Measurements from ENCODE around the gene COPS6. TPM values are rescaled to one million over a fixed set of nuclear protein-coding genes. Genes with fewer than 3 reads are reported as not detected.
A peak's percentile ranks its signal among the peaks of the same experiment; 100 is the strongest.

The COPS6 gene
- polyA plus RNA-seq, 4 donors, result 76.7 to 92.0 (median 85.6) TPM

DNA sequence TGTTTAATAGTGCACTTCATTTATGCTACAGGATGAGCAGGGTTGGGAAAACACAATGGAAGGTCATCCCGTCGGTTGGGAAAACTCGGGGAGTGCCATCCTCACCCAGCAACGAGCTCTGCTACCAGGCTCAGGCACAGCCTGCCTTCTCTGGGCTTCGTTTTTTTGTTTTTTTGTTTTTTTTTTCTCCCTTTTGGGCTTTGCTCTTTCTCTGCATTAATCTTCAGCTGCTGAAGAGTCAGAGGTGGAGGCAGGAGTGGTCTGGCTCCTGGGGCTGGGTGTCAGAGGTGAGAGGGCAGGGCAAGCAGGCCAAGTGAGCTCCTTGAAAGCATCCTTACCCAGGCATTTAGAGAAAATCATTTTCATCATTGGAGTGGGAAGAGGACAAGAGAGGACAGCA, 18.8 kb upstream of the COPS6 start:
- Histone ChIP-seq H3K4me1 (ENCODE audit: control insufficient read depth in 3 of 3, insufficient read depth in 2 of 3, low read depth in 1 of 3, low read length in 2 of 3) (no peaks in the 10 kb centered on the region), H3K36me3 (ENCODE audit: control insufficient read depth in 3 of 3, insufficient read depth in 2 of 3, low read depth in 1 of 3, low read length in 3 of 3) (peaks cover 34 to 79% (median 49%) of the 10 kb centered on the region in 3 donors), H3K27ac (ENCODE audit: low read depth in 1 of 3, low read length in 2 of 3) (no peak overlapping the region), H3K9me3 (ENCODE audit: control insufficient read depth in 2 of 2, insufficient read depth in 1 of 2, low read depth in 1 of 2, low read length in 1 of 2) (peaks cover 2 to 57% of the 10 kb centered on the region in 2 donors), H3K27me3 (ENCODE audit: control insufficient read depth in 3 of 3, insufficient read depth in 3 of 3, low read length in 3 of 3) (peaks cover 0 to 2% (median 0%) of the 10 kb centered on the region in 3 donors), H3K4me3 (ENCODE audit: low read depth in 1 of 3, low read length in 3 of 3) (no peak overlapping the region)
- FAIRE-seq (no peak), DNase-seq (no peak)
- 95 to 97% (median 96%) methylated on average over 5 of the region's 5 CpGs for WGBS, 3 donors

DNA sequence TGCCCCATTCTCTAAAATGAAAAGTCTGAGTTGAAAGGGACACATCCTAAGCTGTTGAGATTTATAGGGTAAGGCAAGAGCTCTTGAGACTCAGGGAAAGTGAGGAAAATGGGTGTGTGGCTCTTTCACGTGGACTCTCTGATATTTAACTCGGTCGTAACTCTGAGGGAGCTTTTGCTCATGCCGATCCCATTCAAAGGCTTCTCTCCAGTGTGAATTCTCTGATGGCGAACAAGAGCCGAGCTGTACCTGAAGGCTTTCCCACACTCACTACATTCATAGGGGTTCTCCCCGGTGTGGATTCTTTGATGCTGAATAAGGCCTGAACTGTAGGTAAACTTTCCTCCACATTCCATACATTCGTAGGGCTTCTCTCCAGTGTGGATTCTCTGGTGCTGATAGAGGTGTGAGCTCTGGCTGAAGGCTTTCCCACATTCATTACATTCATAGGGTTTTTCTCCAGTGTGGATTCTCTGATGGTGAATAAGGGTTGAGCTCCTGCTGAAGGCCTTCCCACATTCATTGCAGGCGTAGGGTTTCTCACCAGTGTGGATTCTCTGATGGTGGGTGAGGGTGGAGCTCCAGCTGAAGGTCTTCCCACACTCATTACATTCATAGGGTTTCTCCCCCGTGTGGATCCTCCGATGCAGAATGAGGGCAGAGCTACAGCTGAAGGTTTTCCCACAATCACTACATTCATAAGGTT, 17.6 kb upstream of the COPS6 start:
- Histone ChIP-seq H3K27ac (ENCODE audit: low read depth in 1 of 3, low read length in 2 of 3) (no peak overlapping the region), H3K4me1 (ENCODE audit: control insufficient read depth in 3 of 3, insufficient read depth in 2 of 3, low read depth in 1 of 3, low read length in 2 of 3) (no peaks in the 10 kb centered on the region), H3K36me3 (ENCODE audit: control insufficient read depth in 3 of 3, insufficient read depth in 2 of 3, low read depth in 1 of 3, low read length in 3 of 3) (peaks cover 36 to 82% (median 56%) of the 10 kb centered on the region in 3 donors), H3K9me3 (ENCODE audit: control insufficient read depth in 2 of 2, insufficient read depth in 1 of 2, low read depth in 1 of 2, low read length in 1 of 2) (peaks cover 2 to 64% of the 10 kb centered on the region in 2 donors), H3K4me3 (ENCODE audit: low read depth in 1 of 3, low read length in 3 of 3) (no peak overlapping the region), H3K27me3 (ENCODE audit: control insufficient read depth in 3 of 3, insufficient read depth in 3 of 3, low read length in 3 of 3) (peaks cover 0 to 2% (median 0%) of the 10 kb centered on the region in 3 donors)
- 98 to 99% (median 98%) methylated on average over 11 of the region's 11 CpGs for WGBS, 3 donors
- DNase-seq (no peak), FAIRE-seq (no peak)

DNA sequence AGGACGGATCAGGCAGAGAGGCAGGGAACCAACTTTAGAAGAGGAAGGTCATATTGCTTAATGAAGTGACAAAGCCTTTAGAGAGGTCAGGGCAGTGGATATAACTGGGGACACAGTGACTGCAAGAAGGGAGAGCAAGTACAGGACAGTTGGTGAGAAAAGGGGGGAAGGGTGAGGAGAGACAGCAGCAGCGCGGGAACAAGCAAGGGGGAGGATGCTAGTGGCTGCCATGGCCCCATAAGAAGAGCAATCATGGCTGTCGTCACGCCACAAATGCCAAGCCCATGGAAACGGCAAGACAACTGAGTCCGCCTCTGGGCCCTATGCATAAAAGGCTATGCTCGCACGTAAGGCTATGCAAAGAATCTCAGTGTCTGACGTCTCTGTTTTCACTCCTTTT, 16.3 kb upstream of the COPS6 start:
- H3K27me3 ChIP-seq (ENCODE audit: control insufficient read depth in 3 of 3, insufficient read depth in 3 of 3, low read length in 3 of 3), result peaks cover 0 to 2% (median 0%) of the 10 kb centered on the region in 3 donors
- H3K27ac ChIP-seq (ENCODE audit: low read depth in 1 of 3, low read length in 2 of 3), result no peak overlapping the region
- FAIRE-seq (no peak), DNase-seq (no peak)
- 95 to 100% (median 99%) methylated on average over 10 of the region's 10 CpGs for WGBS, 3 donors
- H3K4me1 ChIP-seq (ENCODE audit: control insufficient read depth in 3 of 3, insufficient read depth in 2 of 3, low read depth in 1 of 3, low read length in 2 of 3), result peaks cover 0 to 9% (median 0%) of the 10 kb centered on the region in 3 donors
- H3K4me3 ChIP-seq (ENCODE audit: low read depth in 1 of 3, low read length in 3 of 3), result no peak overlapping the region
- peaks cover 36 to 93% (median 59%) of the 10 kb centered on the region in 3 donors for H3K36me3 ChIP-seq (ENCODE audit: control insufficient read depth in 3 of 3, insufficient read depth in 2 of 3, low read depth in 1 of 3, low read length in 3 of 3)
- H3K9me3 ChIP-seq (ENCODE audit: control insufficient read depth in 2 of 2, insufficient read depth in 1 of 2, low read depth in 1 of 2, low read length in 1 of 2), result peaks cover 2 to 64% of the 10 kb centered on the region in 2 donors

DNA sequence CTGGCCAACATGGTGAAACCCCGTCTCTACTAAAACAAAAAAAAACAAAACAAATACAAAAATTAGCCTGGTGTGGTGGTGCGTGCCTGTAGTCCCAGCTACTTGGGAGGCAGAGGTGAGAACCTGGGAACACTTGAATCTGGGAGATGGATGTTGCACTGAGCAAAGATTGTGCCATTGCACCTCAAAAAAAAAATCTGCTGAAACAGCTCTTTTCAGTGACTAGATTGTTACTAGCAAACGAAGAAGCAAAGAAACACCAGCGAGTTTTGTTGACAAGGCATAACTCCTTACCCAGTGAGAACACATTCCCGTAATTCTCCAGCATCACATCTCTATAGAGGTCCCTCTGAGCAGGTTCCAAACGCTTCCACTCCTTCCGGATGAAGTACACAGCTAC, 13.9 kb upstream of the COPS6 start:
- WGBS, 3 donors, result 98% methylated on average over 7 of the region's 7 CpGs

DNA sequence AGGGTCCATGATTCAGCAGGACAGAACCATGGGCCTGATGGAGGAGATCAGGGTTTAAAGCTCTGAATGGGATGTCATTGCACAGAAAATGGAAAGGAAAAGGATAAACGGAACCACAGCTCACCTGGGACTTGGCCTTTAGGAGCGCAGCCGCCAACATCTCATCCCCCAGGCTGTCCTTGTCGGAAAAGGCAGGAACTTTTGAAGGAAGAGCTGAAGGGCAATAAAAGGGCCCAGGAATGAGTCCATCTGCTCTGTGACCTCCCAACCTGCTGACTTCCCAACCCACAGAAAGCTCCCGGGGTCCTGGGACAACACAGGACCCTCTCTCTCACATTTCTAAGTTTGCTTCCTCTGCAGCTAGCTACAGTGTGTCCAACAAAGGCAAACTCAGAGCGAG, 13.4 kb upstream of the COPS6 start:
- Histone ChIP-seq H3K27me3 (ENCODE audit: control insufficient read depth in 3 of 3, insufficient read depth in 3 of 3, low read length in 3 of 3) (peaks cover 0 to 2% (median 0%) of the 10 kb centered on the region in 3 donors), H3K4me3 (ENCODE audit: low read depth in 1 of 3, low read length in 3 of 3) (no peak overlapping the region), H3K36me3 (ENCODE audit: control insufficient read depth in 3 of 3, insufficient read depth in 2 of 3, low read depth in 1 of 3, low read length in 3 of 3) (peaks cover 35 to 94% (median 53%) of the 10 kb centered on the region in 3 donors), H3K27ac (ENCODE audit: low read depth in 1 of 3, low read length in 2 of 3) (no peak overlapping the region), H3K4me1 (ENCODE audit: control insufficient read depth in 3 of 3, insufficient read depth in 2 of 3, low read depth in 1 of 3, low read length in 2 of 3) (peaks cover 0 to 37% (median 2%) of the 10 kb centered on the region in 3 donors), H3K9me3 (ENCODE audit: control insufficient read depth in 2 of 2, insufficient read depth in 1 of 2, low read depth in 1 of 2, low read length in 1 of 2) (peaks cover 2 to 49% of the 10 kb centered on the region in 2 donors)
- 95 to 99% (median 96%) methylated on average over 6 of the region's 6 CpGs for WGBS, 3 donors
- DNase-seq, result no peak
- no peak for FAIRE-seq

More for the DNA sequence above, 13.9 kb upstream of the COPS6 start:
- H3K4me3 ChIP-seq (ENCODE audit: low read depth in 1 of 3, low read length in 3 of 3), result no peak overlapping the region
- no peak overlapping the region for H3K27ac ChIP-seq (ENCODE audit: low read depth in 1 of 3, low read length in 2 of 3)
- FAIRE-seq, result no peak
- H3K9me3 ChIP-seq (ENCODE audit: control insufficient read depth in 2 of 2, insufficient read depth in 1 of 2, low read depth in 1 of 2, low read length in 1 of 2), result peaks cover 2 to 55% of the 10 kb centered on the region in 2 donors
- H3K4me1 ChIP-seq (ENCODE audit: control insufficient read depth in 3 of 3, insufficient read depth in 2 of 3, low read depth in 1 of 3, low read length in 2 of 3), result peaks cover 0 to 31% (median 2%) of the 10 kb centered on the region in 3 donors
- H3K36me3 ChIP-seq (ENCODE audit: control insufficient read depth in 3 of 3, insufficient read depth in 2 of 3, low read depth in 1 of 3, low read length in 3 of 3), result peaks cover 35 to 94% (median 58%) of the 10 kb centered on the region in 3 donors
- peaks cover 0 to 2% (median 0%) of the 10 kb centered on the region in 3 donors for H3K27me3 ChIP-seq (ENCODE audit: control insufficient read depth in 3 of 3, insufficient read depth in 3 of 3, low read length in 3 of 3)
- no peak for DNase-seq

DNA sequence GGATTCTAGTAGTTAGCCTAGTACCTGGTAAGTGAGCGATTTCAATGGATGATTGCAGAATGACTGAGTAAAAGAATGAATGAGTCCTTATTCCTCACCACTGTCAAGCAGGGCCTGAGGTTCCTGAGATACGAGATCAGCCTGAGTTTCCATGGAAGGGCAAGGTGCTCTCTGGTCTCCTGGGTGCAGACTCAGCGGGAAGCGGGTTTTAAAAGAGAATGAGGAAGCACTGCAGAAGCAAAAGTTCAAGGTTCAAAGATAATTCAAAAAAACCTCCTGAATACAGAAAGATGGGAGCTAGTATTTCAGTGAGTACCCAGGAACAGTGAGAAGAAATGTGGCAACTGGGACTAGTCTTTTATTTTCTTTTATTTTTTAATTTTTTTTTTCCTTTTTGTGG, 11.6 kb upstream of the COPS6 start:
- WGBS, 3 donors, result 37 to 74% (median 57%) methylated on average over 4 of the region's 4 CpGs
- H3K36me3 ChIP-seq (ENCODE audit: control insufficient read depth in 3 of 3, insufficient read depth in 2 of 3, low read depth in 1 of 3, low read length in 3 of 3), result peaks cover 21 to 77% (median 35%) of the 10 kb centered on the region in 3 donors
- H3K27me3 ChIP-seq (ENCODE audit: control insufficient read depth in 3 of 3, insufficient read depth in 3 of 3, low read length in 3 of 3), result peaks cover 0 to 2% (median 0%) of the 10 kb centered on the region in 3 donors
- FAIRE-seq, result no peak
- H3K4me1 ChIP-seq (ENCODE audit: control insufficient read depth in 3 of 3, insufficient read depth in 2 of 3, low read depth in 1 of 3, low read length in 2 of 3), result peaks cover 0 to 42% (median 2%) of the 10 kb centered on the region in 3 donors
- DNase-seq, result peak; percentile 78 to 94
- H3K4me3 ChIP-seq (ENCODE audit: low read depth in 1 of 3, low read length in 3 of 3), result no peak overlapping the region
- peaks cover 0 to 31% of the 10 kb centered on the region in 2 donors for H3K9me3 ChIP-seq (ENCODE audit: control insufficient read depth in 2 of 2, insufficient read depth in 1 of 2, low read depth in 1 of 2, low read length in 1 of 2)
- peak overlapping the region in 1 of 3 donors; percentile 90 for H3K27ac ChIP-seq (ENCODE audit: low read depth in 1 of 3, low read length in 2 of 3)

DNA sequence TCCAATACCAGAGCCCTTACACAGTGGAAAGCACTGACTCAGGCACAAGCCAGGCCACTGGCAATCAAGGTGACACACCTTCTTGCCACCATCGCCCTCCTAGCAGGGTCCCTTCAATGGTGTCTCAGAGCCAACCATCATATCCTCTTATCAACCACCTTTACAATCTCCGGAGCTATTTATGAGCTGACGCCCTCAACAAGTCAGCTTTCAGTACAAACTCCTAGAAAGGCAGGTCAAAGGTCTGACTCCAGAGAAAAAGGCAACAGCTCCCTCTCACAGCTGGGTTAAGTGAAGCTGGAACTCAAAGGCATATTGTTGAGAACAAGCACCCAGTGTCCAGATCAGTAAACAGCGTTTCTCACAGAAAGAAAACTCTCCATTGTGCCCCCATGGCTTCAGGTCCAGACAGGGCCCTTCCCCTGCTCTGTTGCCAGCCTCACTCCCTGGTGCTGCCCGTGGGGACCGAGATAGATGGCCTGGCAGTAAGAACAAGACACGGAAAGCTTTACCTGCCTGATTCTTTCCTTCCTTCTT, 9.7 kb upstream of the COPS6 start:
- Histone ChIP-seq H3K27me3 (ENCODE audit: control insufficient read depth in 3 of 3, insufficient read depth in 3 of 3, low read length in 3 of 3) (no peaks in the 10 kb centered on the region), H3K27ac (ENCODE audit: low read depth in 1 of 3, low read length in 2 of 3) (peak overlapping the region; percentile 77 to 92 (median 90)), H3K9me3 (ENCODE audit: control insufficient read depth in 2 of 2, insufficient read depth in 1 of 2, low read depth in 1 of 2, low read length in 1 of 2) (peaks cover 0 to 13% of the 10 kb centered on the region in 2 donors), H3K4me3 (ENCODE audit: low read depth in 1 of 3, low read length in 3 of 3) (peak overlapping the region in 2 of 3 donors; percentile 27 to 74), H3K36me3 (ENCODE audit: control insufficient read depth in 3 of 3, insufficient read depth in 2 of 3, low read depth in 1 of 3, low read length in 3 of 3) (peaks cover 7 to 59% (median 18%) of the 10 kb centered on the region in 3 donors), H3K4me1 (ENCODE audit: control insufficient read depth in 3 of 3, insufficient read depth in 2 of 3, low read depth in 1 of 3, low read length in 2 of 3) (peaks cover 0 to 46% (median 2%) of the 10 kb centered on the region in 3 donors)
- no peak for FAIRE-seq
- whole genome bisulfite sequencing, 3 donors, result 18 to 59% (median 36%) methylated on average over 7 of the region's 7 CpGs
- peak; percentile 89 to 98 for DNase-seq

DNA sequence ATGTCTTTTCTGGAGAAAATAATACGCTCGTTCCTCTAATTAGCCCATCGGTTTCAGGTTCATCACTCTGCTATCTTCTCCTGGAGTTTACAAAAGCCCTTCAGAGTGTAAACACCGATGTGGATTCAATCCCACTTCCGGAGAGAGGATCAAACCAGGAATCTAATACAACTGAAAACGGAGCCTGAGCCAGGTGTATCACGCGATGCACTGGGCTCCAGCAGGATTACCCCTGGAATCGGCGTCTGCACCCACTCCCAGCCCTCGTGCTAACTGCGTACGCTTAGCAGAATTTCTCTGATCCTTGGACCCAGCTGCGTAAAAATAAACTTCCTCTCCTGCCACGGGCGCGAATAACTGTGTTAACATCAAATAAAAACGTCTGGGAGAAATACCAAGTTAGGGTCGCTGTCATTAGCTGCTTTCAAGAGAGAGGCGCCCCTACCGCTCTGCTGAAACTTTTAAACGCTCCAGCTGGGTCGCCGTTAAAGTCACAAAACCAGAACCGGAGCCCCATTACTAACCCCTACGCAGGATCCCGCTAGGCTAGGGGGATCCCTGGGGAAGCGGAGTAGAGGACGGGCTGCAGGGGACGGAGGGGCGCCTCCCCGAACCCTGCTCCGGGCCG, 7.7 kb upstream of the COPS6 start:
- Histone ChIP-seq H3K4me1 (ENCODE audit: control insufficient read depth in 3 of 3, insufficient read depth in 2 of 3, low read depth in 1 of 3, low read length in 2 of 3) (peaks cover 0 to 46% (median 2%) of the 10 kb centered on the region in 3 donors), H3K27ac (ENCODE audit: low read depth in 1 of 3, low read length in 2 of 3) (peak overlapping the region; percentile 90 to 92 (median 91)), H3K4me3 (ENCODE audit: low read depth in 1 of 3, low read length in 3 of 3) (peak overlapping the region; percentile 74 to 95 (median 89)), H3K36me3 (ENCODE audit: control insufficient read depth in 3 of 3, insufficient read depth in 2 of 3, low read depth in 1 of 3, low read length in 3 of 3) (peaks cover 0 to 39% (median 3%) of the 10 kb centered on the region in 3 donors), H3K9me3 (ENCODE audit: control insufficient read depth in 2 of 2, insufficient read depth in 1 of 2, low read depth in 1 of 2, low read length in 1 of 2) (no peaks in the 10 kb centered on the region), H3K27me3 (ENCODE audit: control insufficient read depth in 3 of 3, insufficient read depth in 3 of 3, low read length in 3 of 3) (no peaks in the 10 kb centered on the region)
- 1 to 2% (median 1%) methylated on average over 33 to 34 of the region's 34 CpGs for WGBS, 3 donors
- DNase-seq (peak; percentile 43 to 71), FAIRE-seq (no peak)

All from small intestine (tissue), 7 donors.